Activated gamma-delta T cell (primary cell): ENCODE results near the gene RFX2.
"Not testable (repeated sequence)": the region's sequence is repeated elsewhere in the genome, so short reads cannot be mapped to it uniquely, and the experiment has no call there.

Source experiments
- DNase-seq: peaks from one replicate; lab custom pipeline; 2025; lab: John Stamatoyannopoulos, UW

RFX2 gene

DNA sequence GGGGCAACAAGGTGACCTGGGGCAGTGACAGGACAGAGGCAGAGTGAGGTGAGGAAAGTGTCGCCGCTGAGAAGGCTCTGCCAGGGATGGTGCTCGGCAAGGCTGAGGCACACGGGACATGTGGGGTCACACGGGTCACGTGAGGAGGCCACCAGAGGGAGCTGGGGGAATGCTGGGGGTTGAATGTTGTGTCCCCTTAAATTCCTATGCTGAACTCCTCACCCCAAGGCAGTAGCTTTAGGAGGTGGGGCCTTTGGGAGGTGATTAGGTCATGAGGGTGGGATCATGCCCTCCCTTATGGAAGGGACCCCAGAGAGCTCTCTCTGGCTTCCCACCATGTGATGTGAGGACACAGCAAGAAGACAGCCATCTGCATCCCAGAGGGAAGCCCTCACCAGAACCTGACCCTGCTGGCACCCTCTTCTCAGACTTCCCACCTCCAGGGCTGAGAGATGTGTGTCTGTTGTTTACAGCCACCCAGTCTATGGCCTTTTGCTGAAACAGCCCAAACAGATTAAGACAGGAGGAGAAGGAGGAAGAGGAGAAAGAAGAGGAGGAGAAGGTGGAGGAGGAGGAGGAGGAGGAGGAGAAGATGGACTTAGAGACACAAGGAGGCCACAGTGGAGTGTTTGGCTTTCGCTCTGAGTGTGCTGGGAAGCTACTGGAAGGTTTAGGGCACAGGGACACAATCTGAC, 35.4 kb downstream of the RFX2 start:
- no peak for DNase-seq

DNA sequence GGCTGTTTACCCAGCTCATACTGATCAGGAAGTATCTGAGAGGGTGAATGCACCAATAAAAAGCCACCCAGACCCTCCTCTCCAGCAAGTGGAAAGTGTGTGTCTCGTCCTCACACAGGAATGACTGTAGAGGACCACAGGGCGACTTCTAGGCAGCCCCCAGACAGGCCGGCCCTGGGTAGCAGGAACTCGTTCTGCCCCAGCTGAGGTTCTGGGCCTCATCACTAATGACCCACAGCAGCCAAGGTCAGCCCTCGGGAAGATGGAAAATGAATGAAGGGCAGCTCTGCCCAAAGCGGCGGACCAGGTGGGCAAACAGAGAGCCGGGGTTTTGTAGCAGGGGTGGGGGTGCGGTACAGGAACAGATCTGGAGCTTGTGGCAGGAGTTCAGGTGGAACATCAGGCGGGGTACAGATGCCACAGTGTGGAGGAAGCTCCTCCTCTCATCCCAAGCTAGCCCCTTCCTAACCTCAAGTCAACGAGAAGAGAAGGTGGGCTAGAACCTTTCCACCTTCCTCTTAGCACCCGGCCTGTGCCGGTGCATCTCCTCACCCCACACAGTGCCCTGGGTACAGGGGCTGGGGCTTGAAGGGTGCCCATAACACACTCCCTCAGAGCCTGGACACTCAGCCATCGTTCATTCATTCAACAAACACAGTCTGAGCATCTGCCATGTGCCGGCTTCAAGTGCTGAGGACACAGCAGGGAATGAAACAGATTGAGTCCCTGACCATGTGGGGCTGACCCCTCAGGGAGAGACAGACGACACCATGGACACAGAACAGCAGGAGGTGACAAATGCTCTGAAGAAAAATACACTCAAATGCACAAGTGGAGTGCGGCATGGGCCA, 36.2 kb downstream of the RFX2 start:
- DNase-seq: no peak

GRCh38 chr19:6073233-6073632, 37.1 kb downstream of the RFX2 start:
- DNase-seq: not testable (repeated sequence)

- no peak for DNase-seq
Observed at GRCh38 chr19:6071875-6072274, 38.4 kb downstream of the RFX2 start.

DNA sequence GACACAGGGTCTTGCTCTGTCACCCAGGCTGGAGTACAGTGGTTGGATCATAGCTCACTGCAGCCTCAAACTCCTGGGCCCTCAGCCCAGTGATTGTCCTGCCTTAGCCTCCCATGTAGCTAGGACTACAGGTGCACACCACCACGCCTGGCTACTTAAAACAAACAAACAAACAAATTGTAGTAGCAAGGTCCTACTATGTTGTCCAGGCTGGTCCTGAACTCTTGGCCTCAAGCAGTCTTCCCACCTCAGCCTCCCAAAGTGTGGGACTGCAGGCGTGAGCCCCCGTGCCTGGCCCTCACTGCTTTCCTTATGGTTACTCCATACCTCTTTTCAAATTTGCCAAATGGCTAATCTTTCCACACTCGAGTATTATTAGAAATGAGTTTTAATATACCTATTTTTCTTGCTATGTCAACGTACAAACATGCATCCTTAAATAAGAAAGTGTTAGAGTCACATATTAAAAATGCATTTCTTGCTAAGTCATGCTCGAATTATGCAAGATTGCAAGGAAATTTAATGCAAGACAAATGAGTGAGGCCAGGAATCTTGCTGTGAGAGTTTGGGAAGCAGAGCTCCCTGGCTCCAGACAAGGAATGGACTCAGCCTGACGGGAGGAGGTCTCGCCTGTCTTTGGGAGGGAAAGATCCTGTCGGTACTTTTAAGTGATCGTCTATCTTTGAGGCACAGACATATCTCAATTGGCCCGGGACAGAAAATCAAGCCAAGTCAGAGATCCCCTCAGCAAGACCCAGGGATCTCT, 39.4 kb downstream of the RFX2 start:
- DNase-seq: no peak

DNA sequence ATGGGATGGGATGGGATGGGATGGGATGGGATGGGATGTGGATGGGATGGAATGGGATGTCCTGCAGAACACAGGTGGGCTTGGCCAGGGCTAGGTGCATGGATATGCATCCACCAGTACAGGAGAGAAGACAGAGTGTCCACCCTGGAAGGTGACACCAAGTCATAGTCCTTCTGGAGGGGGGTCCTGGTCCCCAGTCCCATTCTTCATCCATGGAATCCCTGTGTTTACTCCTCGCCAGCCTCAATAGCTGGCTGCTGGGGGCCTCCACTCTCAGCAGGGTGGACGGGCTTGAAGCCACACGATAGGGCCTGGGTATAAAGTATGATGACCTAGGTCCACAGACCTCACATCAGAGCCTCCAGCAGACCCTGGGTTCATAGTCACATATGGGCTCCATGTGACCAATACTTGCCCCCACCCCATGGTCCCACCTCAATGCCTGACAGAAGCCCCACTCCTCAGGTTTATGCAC, 40.1 kb downstream of the RFX2 start:
- DNase-seq: no peak

GRCh38 chr19:6069268-6069791, 41.0 kb downstream of the RFX2 start:
- no peak for DNase-seq

- no peak for DNase-seq
Observed at GRCh38 chr19:6068711-6069110, 41.6 kb downstream of the RFX2 start.

DNA sequence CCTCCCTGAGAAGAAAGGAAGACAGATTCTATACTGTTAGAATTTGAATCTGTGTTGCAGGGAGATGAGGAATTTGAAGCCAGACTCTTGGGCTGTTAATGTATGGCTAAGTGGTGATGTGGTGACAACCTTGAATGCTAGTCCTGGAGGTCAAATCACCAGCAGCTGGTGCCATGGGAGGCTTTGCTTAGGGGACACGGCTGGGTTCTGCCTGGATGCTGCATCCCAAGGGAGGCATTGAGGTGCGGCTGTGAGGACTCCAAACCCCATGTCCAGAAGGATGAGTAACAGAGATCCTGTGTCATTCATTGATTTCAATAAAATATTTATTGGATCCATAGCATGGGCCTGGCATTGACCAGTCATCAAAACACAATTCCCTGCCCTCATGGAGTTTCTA, 42.3 kb downstream of the RFX2 start:
- no peak for DNase-seq

DNA sequence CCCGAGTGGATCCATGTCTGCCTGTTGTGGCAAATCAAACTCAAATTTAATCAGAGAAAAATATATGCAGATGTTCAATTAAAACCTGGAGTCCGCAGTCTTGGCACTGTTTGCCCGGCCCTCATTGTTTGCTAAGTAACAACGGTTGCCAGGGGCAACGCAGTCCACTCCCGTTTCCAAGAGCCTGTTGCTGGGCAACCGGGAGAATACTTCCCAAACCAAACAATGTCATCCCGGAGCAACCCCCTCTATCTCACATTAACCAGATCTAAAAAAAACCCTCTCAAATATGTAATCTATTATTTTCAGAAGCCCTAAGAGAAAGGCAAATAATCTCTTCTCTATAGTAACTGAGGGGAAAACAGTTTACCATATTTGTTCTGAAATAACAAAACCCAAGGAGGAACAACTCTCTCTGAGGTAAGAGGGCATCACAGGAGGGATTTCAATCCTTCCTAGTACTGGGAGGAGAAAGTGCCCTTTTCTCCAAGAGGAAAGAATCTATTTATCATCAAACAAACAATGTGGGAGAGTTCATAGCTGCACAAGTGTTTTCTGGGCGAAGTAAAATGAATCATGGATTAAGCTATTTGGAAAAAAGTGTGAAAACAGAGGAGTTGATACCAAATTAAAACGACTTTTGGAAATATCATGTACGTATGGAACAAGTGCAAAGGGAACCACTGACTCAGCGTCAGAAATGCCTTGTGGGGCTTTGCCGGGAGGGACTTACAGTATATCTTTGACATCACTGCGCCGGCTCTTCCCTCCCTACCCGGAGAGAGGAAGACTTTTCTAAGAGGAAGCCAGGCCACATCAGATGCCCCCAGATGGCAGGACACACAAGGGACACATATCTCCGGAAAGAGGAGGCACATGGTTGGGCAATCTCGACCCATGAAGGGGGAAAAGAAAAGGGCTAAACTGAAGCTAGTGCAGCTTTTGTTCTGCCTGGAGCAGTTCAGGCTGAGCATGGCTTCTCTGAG, 43.3 kb downstream of the RFX2 start:
- DNase-seq: no peak

GRCh38 chr19:6065685-6066374, 44.5 kb downstream of the RFX2 start:
- DNase-seq: no peak

GRCh38 chr19:6064336-6065073, 45.8 kb downstream of the RFX2 start:
- DNase-seq: no peak

DNA sequence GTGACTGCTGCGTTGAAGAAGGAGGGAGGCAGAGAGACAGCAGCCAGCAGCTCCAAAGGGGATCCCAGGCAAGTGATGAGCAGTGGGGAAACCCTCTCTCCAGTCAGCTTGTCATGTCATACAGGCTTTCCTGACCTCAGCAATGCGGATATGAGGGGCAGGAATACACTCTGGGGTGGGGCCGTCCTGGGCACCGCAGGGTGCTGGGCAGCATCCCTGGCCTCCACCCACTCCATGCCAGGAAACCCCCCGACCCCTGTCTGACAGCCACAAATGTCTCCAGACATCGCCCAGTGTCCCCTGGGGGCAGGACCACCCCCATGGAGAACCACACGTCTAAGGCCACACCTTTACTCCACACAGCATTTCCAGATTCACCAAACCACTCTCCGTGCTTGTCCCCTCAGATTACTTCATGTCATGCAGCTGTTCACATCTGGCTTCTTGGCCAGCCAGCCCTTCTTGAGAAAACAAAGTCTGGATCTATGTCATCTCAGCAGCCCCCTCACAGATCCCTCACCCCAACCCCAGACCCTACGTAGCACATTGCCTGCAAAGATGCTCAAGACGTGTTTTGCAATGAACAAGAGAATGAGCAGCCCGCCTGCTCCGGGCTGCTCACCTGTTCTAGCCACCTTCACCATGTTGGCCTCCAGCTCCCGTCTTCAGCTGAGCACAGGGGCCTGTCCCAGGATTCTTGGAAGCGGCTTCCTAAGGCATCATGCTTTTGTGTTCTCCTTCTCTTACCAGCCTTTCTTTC, 46.5 kb downstream of the RFX2 start:
- DNase-seq: no peak

- no peak for DNase-seq
Observed at GRCh38 chr19:6062961-6063575, 47.2 kb downstream of the RFX2 start.

DNA sequence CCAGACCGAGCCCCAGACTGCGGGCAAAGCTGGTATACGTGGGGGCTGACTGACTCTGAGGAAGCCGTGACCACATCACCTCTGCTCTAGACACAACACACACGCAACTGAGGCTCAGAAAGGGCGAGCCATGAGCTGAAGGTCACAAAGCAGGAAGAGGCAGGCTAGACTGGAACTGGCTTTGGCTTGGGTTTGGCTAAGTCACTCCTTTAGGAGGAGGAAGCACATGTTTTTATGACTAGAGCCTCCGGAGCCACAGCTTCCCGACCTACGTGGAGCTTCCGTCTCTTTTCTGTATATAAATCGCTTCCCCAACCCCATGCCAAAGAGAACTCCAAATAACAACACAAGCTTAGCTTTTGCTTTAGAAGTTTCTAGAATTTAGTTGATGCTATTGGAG, 48.0 kb downstream of the RFX2 start:
- DNase-seq: no peak

- DNase-seq: no peak
Observed at GRCh38 chr19:6061376-6062130, 48.7 kb downstream of the RFX2 start.

DNA sequence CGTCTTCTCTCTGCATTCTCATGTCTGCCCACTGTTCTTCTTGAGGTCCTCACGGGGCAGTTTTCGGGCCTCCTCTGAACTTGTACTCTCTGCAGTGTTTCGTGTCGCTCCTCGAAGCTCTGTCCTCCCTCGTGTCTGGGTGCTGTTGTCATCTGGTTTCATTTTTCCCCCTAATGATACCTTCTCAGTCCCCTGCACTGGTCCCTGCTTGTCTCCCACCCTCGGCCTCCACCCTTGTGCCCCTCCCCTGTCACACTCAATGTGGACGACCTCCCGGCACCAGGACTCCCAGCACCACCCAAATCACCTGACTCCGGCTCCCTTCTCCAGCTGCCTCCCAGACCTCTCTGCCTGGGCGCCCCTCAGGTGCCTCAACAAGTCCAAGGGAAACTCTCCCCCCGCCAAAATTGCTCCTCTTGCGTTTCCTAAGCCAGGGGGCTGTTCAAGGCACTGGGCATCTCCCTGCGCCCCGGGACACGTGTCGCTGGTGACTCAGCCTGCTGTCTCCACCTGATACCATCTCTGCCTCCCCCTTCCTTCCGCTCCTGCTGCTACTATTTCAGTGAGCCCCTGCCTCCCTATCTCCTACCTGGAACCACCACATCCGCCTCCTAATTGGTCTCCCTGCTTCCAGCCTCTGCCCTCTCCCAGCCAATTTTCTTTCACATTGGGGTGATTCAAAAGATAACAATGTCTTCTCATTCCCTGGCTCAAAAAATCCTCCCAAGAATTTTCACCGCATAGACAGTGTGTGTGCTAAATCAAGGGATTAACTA, 49.5 kb downstream of the RFX2 start:
- DNase-seq: no peak
